H54 (cell line): ENCODE results near the gene PTPRS.

ENCODE experiments used
- DNase-seq: peaks from one replicate; pipeline ENCODE4 v3.0.0; 2011; ENCODE audit warnings: low spot score, mixed read lengths; ENCODE audit not compliant: insufficient read length
- FAIRE-seq: peaks from 3 replicates; lab custom pipeline; 2011; peaks lifted over from hg19 to GRCh38; lab: Jason Lieb, UNC
- POLR2A ChIP-seq: IDR thresholded peaks from 2 replicates; pipeline ENCODE4 v1.6.1; 2011; ENCODE audit warnings: low read depth, mild to moderate bottlenecking, low read length

The PTPRS gene

GRCh38 chr19:5361407-5361806 lies 20.8 kb upstream of the PTPRS start:
- no peak for TF ChIP-seq POLR2A
- FAIRE-seq: no peak
- no peak for DNase-seq

- FAIRE-seq: no peak
Measured at GRCh38 chr19:5360003-5360780, 19.6 kb upstream of the PTPRS start.

GRCh38 chr19:5358173-5358800 lies 17.7 kb upstream of the PTPRS start:
- FAIRE-seq (no peak), DNase-seq (no peak)
- TF ChIP-seq POLR2A: no peak

More at GRCh38 chr19:5360003-5360780, 19.6 kb upstream of the PTPRS start:
- DNase-seq: no peak
- TF ChIP-seq POLR2A: no peak

- TF ChIP-seq POLR2A: no peak
- FAIRE-seq (no peak), DNase-seq (no peak)
Measured at GRCh38 chr19:5357584-5357983, 17.0 kb upstream of the PTPRS start.

- no peak for FAIRE-seq
- no peak for DNase-seq
- no peak for TF ChIP-seq POLR2A
Measured at GRCh38 chr19:5356918-5357317, 16.3 kb upstream of the PTPRS start.

GRCh38 chr19:5356428-5356827 lies 15.8 kb upstream of the PTPRS start:
- DNase-seq (no peak), FAIRE-seq (no peak)
- TF ChIP-seq POLR2A: no peak

GRCh38 chr19:5355693-5356092 lies 15.1 kb upstream of the PTPRS start:
- TF ChIP-seq POLR2A: no peak
- FAIRE-seq: no peak
- DNase-seq: no peak

- FAIRE-seq (no peak), DNase-seq (no peak)
- no peak for TF ChIP-seq POLR2A
Measured at GRCh38 chr19:5355076-5355475, 14.5 kb upstream of the PTPRS start.

GRCh38 chr19:5354403-5354802 lies 13.8 kb upstream of the PTPRS start:
- TF ChIP-seq POLR2A: no peak
- FAIRE-seq (no peak), DNase-seq (no peak)

- no peak for TF ChIP-seq POLR2A
- no peak for DNase-seq
- FAIRE-seq: no peak
Measured at GRCh38 chr19:5352229-5352763, 11.7 kb upstream of the PTPRS start.

GRCh38 chr19:5351731-5352228 lies 11.2 kb upstream of the PTPRS start:
- no peak for TF ChIP-seq POLR2A
- no peak for FAIRE-seq
- DNase-seq: no peak

- DNase-seq (no peak), FAIRE-seq (no peak)
- TF ChIP-seq POLR2A: no peak
Measured at GRCh38 chr19:5349041-5349440, 8.4 kb upstream of the PTPRS start.

- no peak for TF ChIP-seq POLR2A
- DNase-seq: no peak
- no peak for FAIRE-seq
Measured at GRCh38 chr19:5345895-5346386, 5.3 kb upstream of the PTPRS start.

GRCh38 chr19:5343848-5344247 lies 3.2 kb upstream of the PTPRS start:
- FAIRE-seq: no peak
- no peak for DNase-seq
- TF ChIP-seq POLR2A: no peak

- TF ChIP-seq POLR2A: no peak
- no peak for FAIRE-seq
- no peak for DNase-seq
Measured at GRCh38 chr19:5342573-5343201, 2.1 kb upstream of the PTPRS start.
